HG03025 (cell line): ENCODE data around the gene RRBP1.

Experiments
- ATAC-seq: cut with Tn5 transposase; IDR thresholded peaks from one replicate; pipeline ENCODE4 v1.9.1; 2021; ENCODE audit warnings: mild to moderate bottlenecking, moderate library complexity; ENCODE audit not compliant: unreplicated experiment, low FRiP score

RRBP1 gene

DNA sequence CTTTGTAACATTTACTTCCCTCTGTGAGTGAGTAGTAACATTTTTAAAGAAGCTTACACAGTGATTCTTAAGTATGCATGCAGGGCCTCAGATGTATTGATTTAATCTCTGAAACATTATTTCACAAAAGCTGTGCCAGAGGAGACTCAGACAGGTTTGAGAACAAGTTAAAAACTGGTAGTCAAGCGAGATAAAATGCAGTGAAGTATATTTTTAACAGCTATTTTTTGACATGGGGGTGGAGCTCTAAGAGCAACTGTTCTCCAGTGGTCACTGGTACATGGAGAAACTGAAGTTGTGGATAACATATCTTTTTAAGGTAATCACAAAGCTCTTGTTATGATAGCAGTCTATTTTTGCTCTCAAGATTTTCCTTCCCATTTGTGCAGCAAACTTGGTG, 91.8 kb downstream of the RRBP1 start:
- no peak for ATAC-seq

DNA sequence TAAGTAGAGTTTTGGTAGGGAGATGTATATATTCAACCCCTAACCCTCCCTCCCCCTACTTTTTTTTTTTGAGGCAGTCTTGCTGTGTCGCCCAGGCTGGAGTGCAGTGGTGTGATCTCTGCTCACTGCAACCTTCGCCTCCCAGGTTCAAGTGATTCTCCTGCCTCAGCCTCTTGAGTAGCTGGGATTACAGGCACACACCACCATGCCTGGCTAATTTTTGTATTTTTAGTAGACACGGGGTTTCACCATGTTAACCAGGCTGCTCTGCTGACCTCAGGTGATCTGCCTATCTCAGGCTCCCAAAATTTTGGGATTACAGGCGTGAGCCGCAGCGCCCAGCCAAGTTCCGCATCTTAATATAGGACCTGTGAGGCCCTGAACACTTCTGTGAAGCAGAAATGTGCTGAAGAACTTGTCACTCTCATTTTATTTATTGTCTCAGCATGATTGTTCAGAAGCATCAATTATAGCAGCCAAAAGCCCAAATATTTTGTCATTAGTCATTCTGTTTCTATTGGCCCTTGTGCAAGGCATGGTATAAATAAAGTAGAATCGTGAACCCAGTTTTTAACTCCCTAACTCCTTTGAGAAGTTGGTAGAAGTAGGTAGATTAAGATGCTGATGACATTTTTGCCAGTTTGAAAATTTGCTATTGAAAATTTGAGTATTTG, 92.7 kb downstream of the RRBP1 start:
- ATAC-seq: no peak

DNA sequence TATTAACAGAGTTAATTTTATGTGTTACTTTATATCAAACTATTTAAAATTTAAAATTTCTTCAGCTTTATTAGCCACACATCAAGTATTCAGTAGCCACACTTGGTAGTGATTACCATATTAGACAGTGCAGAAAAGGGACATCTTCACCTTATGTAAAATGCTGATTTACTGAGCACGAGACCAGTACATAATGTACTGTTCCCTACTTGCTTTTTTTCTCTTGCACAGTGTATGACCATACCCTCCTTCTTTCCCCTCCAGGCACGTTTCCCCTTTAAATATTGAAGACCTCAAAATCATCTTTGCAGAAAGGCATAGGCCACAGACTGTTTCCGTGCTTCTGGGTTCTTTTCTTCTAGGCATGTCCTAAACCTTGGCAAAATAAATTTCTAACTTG, 94.2 kb downstream of the RRBP1 start:
- no peak for ATAC-seq

DNA sequence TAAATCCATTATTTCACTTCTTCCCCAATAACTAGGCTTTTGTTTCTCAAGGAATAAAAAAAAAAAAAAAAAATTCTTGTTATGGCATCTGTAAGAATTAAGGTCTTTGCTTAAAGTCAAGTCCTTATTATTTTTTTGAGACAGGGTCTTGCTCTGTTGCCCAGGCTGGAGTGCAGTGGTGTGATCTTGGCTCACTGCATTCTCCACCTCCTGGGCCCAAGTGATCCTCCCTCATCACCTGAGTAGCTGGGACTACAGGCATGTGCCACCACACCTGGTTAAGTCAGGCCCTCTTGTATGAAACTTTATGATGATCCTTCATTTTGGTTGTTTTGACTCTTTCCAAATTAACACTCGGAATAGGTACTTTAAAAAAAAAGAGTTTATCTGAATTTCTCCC, 94.9 kb downstream of the RRBP1 start:
- no peak for ATAC-seq

DNA sequence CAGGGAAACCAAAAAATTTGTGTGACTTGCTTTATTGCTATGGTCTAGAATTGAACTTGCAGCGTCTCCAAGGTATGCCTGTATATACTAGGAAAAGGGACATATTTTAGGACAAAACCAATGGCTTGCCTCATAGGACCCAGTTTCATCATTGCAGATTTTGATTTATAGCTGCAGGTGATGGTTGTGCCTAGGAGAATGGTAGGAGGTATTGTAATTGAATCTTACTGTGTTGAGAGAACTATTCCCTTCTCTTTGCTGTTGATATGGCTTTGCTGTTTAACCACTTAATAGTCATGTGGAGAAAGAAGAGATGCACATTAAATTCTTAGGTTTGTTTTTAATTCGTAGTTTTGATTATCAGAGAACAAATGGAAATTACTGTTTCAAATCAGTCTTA, 95.8 kb downstream of the RRBP1 start:
- ATAC-seq: no peak

DNA sequence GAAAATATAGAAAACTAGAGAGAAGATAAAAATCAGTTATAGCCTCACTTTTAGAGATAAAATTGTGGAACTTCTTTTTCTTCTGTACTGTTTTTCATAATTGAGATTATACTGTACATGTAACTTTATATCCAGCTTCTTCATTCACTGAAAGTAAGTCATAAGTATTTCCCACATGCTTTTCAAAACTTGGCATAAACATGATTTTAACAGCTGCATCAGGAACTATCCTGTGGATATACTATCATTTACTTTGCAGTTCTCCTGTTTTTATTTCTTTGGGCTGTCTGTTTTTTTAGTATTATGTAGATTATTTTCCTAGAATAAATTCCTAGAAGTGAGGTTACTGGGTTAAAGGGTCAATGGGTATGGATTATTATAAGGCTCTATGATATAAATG, 97.4 kb downstream of the RRBP1 start:
- ATAC-seq: no peak

DNA sequence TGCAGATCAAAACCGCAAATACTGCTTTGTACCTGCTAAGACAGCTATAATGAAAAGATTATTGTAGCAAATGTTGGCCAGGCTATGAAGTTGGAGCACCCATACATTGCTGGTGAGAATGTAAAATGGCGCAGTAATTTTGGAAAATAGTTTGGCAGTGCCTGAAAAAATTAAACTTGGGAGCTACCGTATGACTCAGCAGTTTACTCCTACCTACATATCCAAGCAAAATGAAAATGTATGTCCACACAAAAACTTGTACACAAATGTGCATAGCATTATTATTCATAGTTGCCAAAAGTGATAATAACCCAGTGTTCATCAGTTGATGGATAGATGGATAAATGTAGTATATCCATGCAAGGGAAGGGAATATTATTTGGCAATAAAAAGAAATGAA, 98.9 kb downstream of the RRBP1 start:
- no peak for ATAC-seq

DNA sequence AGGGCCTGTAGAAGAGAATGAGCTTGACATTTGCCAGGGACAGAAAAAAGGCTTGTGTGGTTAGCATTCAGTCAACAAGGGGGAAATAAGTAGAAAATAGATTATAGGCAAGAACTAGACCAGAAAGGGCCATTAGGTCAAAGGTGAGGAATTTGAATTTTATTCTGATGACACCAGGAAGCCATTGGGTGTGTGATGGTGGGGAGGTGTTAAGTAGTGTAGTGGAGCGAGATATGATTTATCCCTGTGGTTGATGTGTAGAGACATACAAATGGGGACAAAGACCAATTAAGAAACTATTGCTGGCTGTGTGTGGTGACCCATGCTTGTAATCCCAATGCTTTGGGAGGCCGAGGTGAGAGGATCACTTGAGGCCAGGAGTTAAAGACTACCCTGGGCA, 101.1 kb downstream of the RRBP1 start:
- ATAC-seq: no peak

DNA sequence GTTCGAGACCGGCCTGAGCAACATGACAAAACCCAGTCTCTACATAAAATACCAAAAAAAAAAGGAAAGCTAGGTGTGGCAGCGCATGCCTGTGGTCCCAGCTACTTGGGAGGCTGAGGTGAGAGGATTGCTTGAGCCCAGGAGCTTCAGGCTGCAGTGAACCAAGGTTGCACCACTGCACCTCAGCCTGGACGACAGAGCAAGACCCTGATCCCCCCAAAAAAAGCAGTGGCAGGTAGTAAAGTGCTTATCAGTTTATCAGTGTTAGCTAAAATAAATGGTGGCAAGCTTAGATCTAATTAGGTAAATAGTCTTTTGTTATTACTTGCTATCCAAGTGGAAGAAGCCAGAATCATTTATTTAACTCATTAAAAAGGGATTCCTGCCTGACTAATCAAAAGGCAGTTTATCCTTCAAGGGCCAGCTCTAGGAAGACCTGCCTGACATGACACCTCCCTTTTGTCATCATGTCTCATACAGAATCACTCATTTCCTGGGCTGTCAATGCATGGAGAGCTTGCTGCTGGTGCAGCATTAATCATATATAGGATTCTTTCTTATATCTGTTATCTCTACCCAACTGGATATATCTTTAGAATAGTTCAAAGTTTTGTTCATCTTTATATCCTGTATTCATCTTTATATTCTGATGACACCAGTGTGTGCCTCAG, 102.5 kb downstream of the RRBP1 start:
- no peak for ATAC-seq

DNA sequence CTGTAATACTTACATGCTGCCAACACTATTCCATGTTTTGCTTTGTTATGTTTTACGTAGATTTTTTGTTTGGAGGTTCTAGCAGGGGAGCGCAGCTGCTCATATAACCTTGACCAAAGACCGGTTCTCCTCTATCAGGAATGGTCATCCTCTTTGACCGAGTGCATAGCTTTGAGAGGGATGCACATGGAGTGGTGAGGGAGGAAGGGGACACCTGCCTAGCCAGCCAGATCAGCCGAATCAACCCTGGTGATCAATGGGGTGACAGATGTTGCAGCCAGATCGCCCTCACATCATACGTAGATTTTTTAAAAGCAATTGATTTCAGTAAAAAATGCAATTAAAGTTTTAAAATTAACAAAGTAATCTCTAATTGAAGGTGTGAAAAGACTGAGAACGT, 105.8 kb downstream of the RRBP1 start:
- ATAC-seq: no peak

DNA sequence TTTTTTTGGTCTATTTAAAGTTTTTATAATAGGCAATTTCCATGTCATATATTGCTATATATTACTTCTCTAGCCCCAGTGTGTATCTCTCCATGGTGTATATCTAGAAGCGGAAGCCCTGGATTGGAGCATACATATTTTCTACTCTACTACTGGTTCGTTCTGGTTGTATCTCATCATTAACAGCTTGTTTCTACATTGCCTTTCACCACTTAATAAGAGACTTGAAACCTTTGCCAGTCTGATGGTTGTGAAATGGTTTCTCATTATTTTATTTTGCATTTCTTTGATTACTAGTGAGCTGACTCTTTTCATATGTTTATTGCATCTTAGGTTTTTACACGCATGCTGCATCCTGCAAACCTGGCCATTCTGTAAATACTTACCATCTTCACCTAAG, 108.6 kb downstream of the RRBP1 start:
- ATAC-seq: no peak

DNA sequence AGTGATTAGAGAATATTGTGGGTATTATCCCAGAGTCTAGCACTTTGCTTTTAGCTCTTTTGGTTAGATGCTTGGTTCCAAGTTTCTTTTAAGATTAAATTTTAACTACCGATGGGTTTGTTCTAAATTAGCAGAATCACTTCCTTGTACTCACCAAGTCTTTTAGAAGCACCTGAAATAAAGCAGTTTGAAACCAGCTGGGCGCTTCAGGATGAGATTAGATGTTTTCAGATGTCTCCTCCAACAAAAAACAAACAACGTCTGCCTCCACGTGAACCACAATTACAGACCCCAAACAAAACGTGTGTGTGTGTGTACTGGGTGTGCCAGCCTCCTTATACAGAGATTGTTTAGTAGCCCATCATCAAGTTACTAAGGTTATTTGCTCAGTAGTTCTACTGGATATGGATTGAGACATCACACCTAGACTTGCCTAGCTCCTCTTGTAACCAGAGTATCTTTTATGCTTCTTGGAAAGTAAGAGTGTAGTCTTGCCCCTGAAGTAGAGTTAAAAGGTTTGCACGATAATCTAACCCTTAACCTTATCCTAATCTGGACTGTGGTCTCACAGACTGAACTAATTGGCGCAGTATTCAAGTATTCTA, 109.9 kb downstream of the RRBP1 start:
- no peak for ATAC-seq

DNA sequence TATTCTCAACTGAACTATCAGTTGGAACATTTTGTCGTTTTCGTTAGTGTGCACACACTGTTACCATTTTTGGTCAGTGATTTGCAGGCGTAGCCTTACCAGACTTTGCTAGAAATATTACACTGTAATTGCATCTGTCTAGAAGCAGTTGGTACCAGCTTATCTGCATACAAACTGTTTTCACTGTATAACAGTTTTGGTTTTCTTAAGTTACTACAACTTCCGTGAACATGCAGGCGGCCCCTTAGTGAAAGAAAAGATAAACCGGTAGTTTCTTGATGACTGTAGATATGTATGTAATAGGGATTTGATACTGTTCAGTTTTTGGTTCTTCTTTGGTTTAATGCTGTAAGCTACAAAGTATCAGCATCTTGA, 110.9 kb downstream of the RRBP1 start:
- ATAC-seq: no peak

DNA sequence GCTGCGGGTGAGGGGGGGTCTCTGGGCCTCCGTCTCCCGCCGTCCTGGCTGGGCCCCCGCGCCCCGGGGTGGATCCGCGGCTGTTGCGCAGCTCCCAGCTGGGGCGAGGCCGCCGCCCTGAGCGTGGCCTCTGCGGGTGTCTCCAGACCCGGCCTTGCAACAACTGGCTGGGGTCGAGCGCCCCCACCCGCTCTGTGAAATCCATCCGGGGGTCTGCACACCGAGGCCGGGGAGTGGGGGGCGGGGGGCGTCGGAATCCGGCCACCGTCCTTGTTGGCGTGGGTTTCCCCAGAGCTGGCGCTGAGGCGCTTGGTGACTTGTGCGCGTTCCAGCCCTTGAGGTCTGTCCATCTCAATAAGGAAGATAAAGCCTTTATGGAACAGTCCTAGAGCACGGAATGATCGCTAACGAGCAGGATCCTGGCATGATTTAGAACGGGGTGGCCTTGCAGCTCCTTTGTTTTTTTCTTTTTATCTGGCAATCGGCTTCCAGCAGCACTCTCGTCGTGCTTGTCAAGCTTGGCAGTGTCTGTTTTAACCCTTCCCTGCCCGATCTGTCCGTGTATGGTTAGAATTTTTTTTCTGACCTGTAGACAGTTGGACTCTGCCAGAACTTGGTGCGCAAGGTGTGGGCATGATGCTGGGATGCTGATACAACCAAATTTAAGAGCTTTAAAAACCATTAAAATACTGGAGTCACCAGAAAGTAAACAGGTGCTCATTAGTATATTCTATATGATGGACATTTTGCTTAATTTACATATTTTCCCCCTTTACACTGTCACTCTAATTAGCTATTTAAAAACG, 111.5 kb downstream of the RRBP1 start:
- ATAC-seq: peak; percentile 27

DNA sequence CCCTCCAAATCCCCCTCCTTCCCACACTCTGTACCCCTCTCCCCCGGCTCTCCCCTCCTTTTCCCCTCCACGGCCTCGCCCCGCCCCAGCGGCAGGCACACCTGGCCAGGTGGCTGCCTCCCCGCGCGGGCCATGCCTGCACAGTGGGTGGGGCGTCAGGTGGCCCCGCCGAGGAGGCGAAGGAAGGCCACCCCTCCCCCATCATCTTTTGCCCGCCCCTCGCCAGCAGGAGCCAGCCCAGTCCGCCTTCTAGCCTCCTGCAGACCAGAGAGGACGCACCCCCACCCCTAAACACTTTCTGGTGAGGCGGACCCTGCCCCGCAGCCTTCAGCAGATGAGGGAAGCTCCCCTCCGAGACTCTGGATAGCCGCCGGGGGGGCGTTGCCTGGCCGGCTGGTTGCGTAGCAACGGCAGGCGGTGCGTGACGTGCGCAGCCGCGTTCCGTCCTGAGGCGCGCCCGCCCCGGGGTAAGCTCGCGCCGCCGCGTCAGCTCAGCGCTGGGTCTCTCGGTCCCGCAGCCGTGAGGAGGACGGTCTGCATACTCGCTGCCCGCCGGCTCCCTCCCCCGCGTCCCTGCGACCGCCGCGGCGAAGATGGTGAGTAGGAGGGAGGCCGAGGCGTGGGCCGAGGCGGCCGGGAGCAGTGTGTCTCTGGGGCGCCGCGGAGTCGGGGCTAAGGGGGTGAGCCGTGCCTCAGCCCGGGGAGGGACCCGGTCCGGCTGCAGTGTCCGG, 112.3 kb downstream of the RRBP1 start, which contains the start of gene DSTN:
Gene DSTN (plus strand): TSS at position 460 of the 731 bp plus-strand sequence. CDS start 134 bp downstream, at position 594.
- peak; percentile 87 for ATAC-seq

DNA sequence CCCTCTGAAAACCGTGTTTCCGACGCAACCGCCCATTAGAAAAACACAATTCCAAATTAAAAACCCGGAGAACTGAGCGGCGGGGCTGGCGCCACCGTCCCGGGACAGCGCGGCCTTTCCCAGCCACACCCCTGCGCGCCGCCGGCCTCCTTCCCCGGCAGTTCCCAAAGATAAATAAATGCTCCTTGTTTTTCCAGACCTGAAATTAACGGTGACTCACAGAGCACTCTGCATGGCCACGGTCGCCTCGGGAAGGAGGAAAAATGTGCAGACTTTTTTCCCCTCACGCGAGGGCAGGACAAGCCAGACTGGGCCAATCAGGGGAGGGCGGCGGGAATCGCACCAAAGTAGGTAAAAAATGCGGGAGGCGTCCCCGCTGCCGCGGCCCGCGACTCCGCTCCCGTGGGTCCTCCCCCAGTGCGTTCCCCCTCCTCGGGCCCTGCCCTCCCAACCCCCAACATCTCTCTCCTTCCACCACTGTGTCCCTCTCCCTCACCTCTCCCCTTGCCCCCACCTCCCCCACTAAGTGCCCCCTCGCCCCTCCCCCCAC, 113.0 kb downstream of the RRBP1 start:
- no peak for ATAC-seq

DNA sequence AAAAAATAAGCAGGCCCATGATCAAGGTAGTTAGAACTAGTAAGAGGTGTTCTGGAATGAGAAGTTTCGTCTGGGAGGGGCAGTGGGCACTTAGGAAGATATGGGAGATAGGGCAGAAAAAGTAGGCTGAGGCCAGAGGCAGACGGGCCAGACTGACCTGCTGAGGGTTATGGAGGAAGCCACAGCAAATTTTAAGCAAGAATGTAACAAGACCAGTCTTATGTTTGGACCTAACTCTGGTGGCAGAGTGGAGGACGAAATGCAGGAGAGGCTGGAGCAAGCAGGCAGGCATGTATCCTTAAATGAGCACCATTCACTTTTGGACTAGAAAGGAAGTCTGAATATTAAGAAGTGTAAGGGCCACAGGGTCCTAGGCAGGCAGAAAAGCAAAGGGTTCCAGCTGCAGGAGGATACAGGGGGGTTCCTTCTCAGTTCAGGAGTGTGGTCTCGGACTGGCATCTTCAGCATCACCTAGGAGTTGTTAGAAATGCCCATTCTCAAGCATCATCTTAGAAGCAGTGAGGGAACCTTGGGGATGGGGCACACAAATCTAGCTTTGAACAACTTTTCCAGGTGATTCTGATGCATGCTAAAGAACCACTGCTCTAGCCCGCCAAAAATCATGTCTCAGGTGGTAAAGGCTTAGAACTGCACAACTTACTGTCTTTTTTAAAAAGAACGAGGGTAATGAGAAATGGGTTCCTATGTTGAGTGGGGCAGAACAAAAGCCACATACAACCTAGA, 113.8 kb downstream of the RRBP1 start:
- ATAC-seq: no peak

DNA sequence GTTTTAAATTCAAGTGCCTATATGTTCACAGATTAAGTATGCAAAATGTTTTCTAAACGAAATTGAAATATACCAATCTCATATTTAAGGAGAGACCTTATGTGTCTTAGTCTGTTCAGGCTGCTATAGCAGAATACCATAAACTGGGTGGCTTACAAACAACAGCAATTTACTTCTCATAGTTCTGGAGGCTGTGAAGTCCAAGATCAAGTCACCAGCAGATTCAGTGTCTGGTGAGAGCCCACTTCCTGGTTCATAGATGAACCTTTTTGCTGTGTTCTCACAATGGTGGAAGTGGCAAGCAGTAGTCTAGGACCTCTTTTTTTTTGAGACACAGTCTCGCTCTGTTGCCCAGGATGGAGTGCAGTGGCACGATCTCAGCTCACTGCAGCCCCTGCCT, 115.7 kb downstream of the RRBP1 start:
- ATAC-seq: no peak

DNA sequence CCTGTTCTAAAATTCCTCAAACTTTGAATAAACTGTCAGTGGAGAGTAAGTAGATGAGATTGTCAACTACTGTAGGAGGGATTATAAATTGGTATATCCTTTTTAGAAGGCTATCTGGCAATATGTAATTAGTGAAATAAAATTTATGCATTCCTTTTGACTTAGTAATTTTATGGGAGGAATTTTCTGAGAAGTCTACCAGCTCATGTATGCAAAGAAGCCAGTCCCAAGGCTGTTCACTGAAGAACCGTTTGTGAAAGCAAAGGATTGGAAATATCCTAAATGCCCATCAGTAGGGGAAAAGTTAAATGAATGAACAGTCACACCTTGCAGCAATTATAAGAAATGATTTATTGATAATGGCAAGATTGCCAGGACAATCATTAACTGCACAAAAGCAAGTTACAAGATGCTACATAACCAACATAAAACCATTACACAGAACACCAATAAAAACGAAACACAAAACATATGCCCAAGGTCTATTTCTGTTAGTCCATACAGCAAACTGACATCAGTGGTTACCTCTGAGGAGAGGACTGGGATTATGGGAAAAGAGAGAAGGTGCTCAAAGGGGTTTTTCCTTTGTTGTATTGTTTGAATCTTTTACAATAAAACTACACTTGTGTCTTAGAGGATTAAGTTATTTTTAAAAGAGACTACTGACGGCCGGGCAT, 116.7 kb downstream of the RRBP1 start:
- no peak for ATAC-seq
